DOHH2 (cell line): ENCODE data around the gene NUDT19.

Experiments used
- H3F3A ChIP-seq: fragments of 200-600 bp; sonication (generic), shearing (Covaris generic); 2 replicates; pipeline ENCODE4 v1.6.0; 2016; ENCODE audit warnings: antibody characterized with exemption, mild to moderate bottlenecking; ENCODE audit not compliant: control insufficient read depth, insufficient read depth
- H3K27ac ChIP-seq: fragments of 200-600 bp; sonication (generic); 2 replicates; pipeline ENCODE4 v1.5.1; 2014; ENCODE audit warnings: low read depth, mild to moderate bottlenecking, low read length, moderate library complexity
- H3K27me3 ChIP-seq: fragments of 200-600 bp; sonication (generic); 2 replicates; pipeline ENCODE4 v1.6.1; 2014; ENCODE audit warnings: mild to moderate bottlenecking, low read length, mixed read lengths; ENCODE audit not compliant: control insufficient read depth
- H3K36me3 ChIP-seq: fragments of 200-600 bp; sonication (generic); 2 replicates; pipeline ENCODE4 v1.6.1; 2014; ENCODE audit warnings: mild to moderate bottlenecking, low read length, moderate library complexity, mixed read lengths; ENCODE audit not compliant: control insufficient read depth
- H3K4me1 ChIP-seq: fragments of 200-600 bp; sonication (generic); 2 replicates; pipeline ENCODE4 v1.6.1; 2014; ENCODE audit warnings: mild to moderate bottlenecking, low read length, mixed read lengths; ENCODE audit not compliant: control insufficient read depth
- H3K4me2 ChIP-seq: fragments of 200-600 bp; sonication (generic); 2 replicates; pipeline ENCODE4 v1.6.0; 2014; ENCODE audit warnings: mild to moderate bottlenecking, low read length, moderate library complexity
- H3K4me3 ChIP-seq: fragments of 200-600 bp; sonication (generic); 2 replicates; pipeline ENCODE4 v1.5.1; 2014; ENCODE audit warnings: mild to moderate bottlenecking, low read length, mixed read lengths
- H3K79me2 ChIP-seq: fragments of 200-600 bp; sonication (generic); 2 replicates; pipeline ENCODE4 v1.6.1; 2014; ENCODE audit warnings: mild to moderate bottlenecking, low read length, mixed read lengths; ENCODE audit not compliant: control insufficient read depth
- H3K9me2 ChIP-seq: fragments of 200-600 bp; sonication (generic); replicated peaks from 2 replicates; pipeline ENCODE4 v1.6.1; 2014; ENCODE audit warnings: mild to moderate bottlenecking, low read length, mixed read lengths; ENCODE audit not compliant: control insufficient read depth
- H3K9me3 ChIP-seq: fragments of 200-600 bp; sonication (generic); 2 replicates; pipeline ENCODE4 v1.6.1; 2014; ENCODE audit warnings: antibody characterized with exemption, low read length, mixed read lengths; ENCODE audit not compliant: control insufficient read depth, insufficient read depth
- H4K20me1 ChIP-seq: fragments of 200-600 bp; sonication (generic); 2 replicates; pipeline ENCODE4 v1.6.0; 2014; ENCODE audit warnings: low read depth, mild to moderate bottlenecking, antibody characterized with exemption, low read length, moderate library complexity; ENCODE audit not compliant: control insufficient read depth, insufficient read depth
- EZH2phosphoT487 ChIP-seq: fragments of 200-600 bp; sonication (generic); IDR thresholded peaks from 2 replicates; pipeline ENCODE4 v1.6.1; 2017; ENCODE audit warnings: borderline replicate concordance, mild to moderate bottlenecking, antibody characterized with exemption, low read length, moderate library complexity, mixed read lengths
- TF ChIP-seq, protein P1 (sequence below): fragments of 200-600 bp; sonication (generic); IDR thresholded peaks from one replicate; pipeline ENCODE4 v1.5.1; 2014; ENCODE audit warnings: antibody characterized with exemption, mild to moderate bottlenecking, low read depth, low read length; ENCODE audit not compliant: poor library complexity, severe bottlenecking

Gene NUDT19

DNA sequence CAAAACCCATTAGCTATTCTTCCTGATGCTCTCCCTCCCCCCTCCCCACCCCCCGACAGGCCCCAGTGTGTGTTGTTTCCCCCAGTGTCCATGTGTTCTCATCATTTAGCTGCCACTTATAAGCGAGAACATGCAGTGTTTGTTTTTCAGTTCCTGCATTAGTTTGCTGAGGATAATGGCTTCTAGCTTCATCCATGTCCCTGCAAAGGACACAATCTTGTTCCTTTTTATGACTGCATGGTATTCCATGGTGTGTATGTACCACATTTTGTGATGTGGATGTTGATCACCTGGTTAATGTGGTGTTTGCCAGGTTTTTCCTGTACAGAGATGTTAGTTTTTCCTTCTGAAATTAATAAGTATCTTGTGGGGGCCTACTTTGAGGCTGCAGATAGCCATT is 59.4 kb downstream of the NUDT19 start:
- Histone ChIP-seq H3K9me2 (no peaks in the 10 kb centered on the region), H3K4me1 (no peaks in the 10 kb centered on the region), H3K79me2 (no peaks in the 10 kb centered on the region), H3K4me2 (no peak overlapping the region), H3K27me3 (peaks cover 13% of the 10 kb centered on the region), H3K36me3 (no peaks in the 10 kb centered on the region), H3F3A (no peaks in the 10 kb centered on the region), H3K9me3 (no peaks in the 10 kb centered on the region), H4K20me1 (no peaks in the 10 kb centered on the region), H3K27ac (no peak overlapping the region), H3K4me3 (no peak overlapping the region)
- no peak for TF ChIP-seq EZH2phosphoT487
- TF ChIP-seq, protein P1, sequence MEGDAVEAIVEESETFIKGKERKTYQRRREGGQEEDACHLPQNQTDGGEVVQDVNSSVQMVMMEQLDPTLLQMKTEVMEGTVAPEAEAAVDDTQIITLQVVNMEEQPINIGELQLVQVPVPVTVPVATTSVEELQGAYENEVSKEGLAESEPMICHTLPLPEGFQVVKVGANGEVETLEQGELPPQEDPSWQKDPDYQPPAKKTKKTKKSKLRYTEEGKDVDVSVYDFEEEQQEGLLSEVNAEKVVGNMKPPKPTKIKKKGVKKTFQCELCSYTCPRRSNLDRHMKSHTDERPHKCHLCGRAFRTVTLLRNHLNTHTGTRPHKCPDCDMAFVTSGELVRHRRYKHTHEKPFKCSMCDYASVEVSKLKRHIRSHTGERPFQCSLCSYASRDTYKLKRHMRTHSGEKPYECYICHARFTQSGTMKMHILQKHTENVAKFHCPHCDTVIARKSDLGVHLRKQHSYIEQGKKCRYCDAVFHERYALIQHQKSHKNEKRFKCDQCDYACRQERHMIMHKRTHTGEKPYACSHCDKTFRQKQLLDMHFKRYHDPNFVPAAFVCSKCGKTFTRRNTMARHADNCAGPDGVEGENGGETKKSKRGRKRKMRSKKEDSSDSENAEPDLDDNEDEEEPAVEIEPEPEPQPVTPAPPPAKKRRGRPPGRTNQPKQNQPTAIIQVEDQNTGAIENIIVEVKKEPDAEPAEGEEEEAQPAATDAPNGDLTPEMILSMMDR = no peak

DNA sequence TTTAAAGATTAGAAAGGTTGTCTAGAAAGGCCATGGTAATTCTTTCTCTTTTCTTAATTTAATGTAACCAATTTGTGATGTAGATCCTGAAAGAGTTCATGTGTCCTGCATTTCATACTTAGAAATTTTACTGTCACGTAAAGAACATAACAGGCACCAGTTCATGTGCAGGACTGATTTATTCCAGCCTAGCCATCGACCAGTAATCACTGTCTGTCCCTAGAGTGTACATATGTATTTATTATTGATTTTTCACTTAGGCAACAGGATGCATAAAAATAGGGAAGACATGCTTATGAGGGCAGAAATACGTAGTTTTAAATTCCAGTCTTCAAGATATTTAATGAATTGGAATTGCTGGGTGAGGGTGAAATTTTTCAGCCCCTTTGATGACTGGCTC is 65.6 kb downstream of the NUDT19 start:
- H3K79me2 ChIP-seq = no peaks in the 10 kb centered on the region

More for the DNA sequence above, 65.6 kb downstream of the NUDT19 start:
- Histone ChIP-seq H3K4me3 (no peak overlapping the region), H3K9me3 (0 out of 2 replicates have a peak, but pooled peaks cover 3% of the 10 kb centered on the region), H3F3A (no peaks in the 10 kb centered on the region), H3K36me3 (no peaks in the 10 kb centered on the region), H3K27ac (no peak overlapping the region), H3K4me1 (no peaks in the 10 kb centered on the region), H3K27me3 (no peaks in the 10 kb centered on the region), H4K20me1 (no peaks in the 10 kb centered on the region), H3K9me2 (no peaks in the 10 kb centered on the region), H3K4me2 (no peak overlapping the region)
- TF ChIP-seq EZH2phosphoT487 = no peak
- TF ChIP-seq, protein P1 = no peak
